Prostate gland (tissue), 2 donors: ENCODE measurements around the gene ZNF423. TPM values are rescaled to one million over a fixed set of nuclear protein-coding genes. Genes with fewer than 3 reads are reported as not detected.

Experiments
- DNase-seq: peaks from one replicate; pipeline ENCODE4 v3.0.0-alpha.2; 2019; ENCODE audit warnings: low spot score
- H3K27ac ChIP-seq, 2 donors: fragments of 200-600 bp; sonication (generic); 2 replicates each; pipeline ENCODE4 v1.5.1; 2017 to 2019
- H3K27me3 ChIP-seq: fragments of 200-600 bp; sonication (generic); replicated peaks from 2 replicates; pipeline ENCODE4 v1.5.1; 2019; ENCODE audit not compliant: insufficient read depth
- H3K36me3 ChIP-seq, 2 donors: fragments of 200-600 bp; sonication (generic); 1 replicate in 1 of 2; 2 replicates in 1 of 2; pipeline versions ENCODE4 v1.5.1 to v1.8.1; 2017 to 2019
- H3K4me1 ChIP-seq: fragments of 200-600 bp; sonication (generic); replicated peaks from 2 replicates; pipeline ENCODE4 v1.5.1; 2019
- H3K4me3 ChIP-seq, 2 donors: fragments of 200-600 bp; sonication (generic); 2 replicates each; pipeline ENCODE4 v1.5.1; 2017 to 2019
- H3K9me3 ChIP-seq: fragments of 200-600 bp; sonication (generic); 2 replicates; pipeline ENCODE4 v1.5.1; 2017
- CTCF ChIP-seq, 4 experiments: fragments of 200-600 bp in 2 of 4; fragments of 450-650 bp in 2 of 4; sonication (generic) in 2 of 4; IDR thresholded peaks; 1 replicate in 3 of 4; 2 replicates in 1 of 4; pipeline ENCODE4 v1.5.1; 2016 to 2019; ENCODE audit warnings: antibody characterized with exemption in 4 of 4, mild to moderate bottlenecking in 2 of 4, moderate library complexity in 2 of 4
- POLR2A ChIP-seq: fragments of 450-650 bp; IDR thresholded peaks from one replicate; pipeline ENCODE4 v1.6.1; 2016; ENCODE audit warnings: antibody characterized with exemption, mild to moderate bottlenecking
- POLR2AphosphoS5 ChIP-seq: sonication (generic); formaldehyde crosslinking; IDR thresholded peaks from one replicate; pipeline ENCODE4 v1.6.1; 2017; ENCODE audit warnings: antibody characterized with exemption
- WGBS: methylation state at CpG from one replicate; pipeline ENCODE4 v1.1.5; 2018; 5-methylcytosine and 5-hydroxymethylcytosine counted together
- intact Hi-C: fragments of 100-400 bp; cut with DNase I; formaldehyde crosslinking; loops from one replicate; pipeline ENCODE4 v1.14.2; 2022
- total RNA-seq, 2 donors: library from RNA; depleted of rRNA; stranded (reverse); fragments of >200 nt; gene quantifications; one replicate each; pipeline ENCODE4 v1.1.0, GENCODE V29; 2016

The ZNF423 gene
- total RNA-seq, 2 donors from 2014 or later = 6.1 to 22.7 TPM

GRCh38 chr16:49542946-49543630 lies 312.8 kb downstream of the ZNF423 start:
- intact Hi-C loops = no loop called here
- Histone ChIP-seq H3K27ac (no peak overlapping the region), H3K9me3 (no peaks in the 10 kb centered on the region), H3K36me3 (no peaks in the 10 kb centered on the region), H3K4me3 (no peak overlapping the region), H3K27me3 (no peaks in the 10 kb centered on the region), H3K4me1 (no peaks in the 10 kb centered on the region)
- TF ChIP-seq CTCF (IDR thresholded peaks at IDR 0.05) (no peak), POLR2AphosphoS5 (no peak), POLR2A (no peak)
- WGBS = 54% methylated on average over 13 of the region's 13 CpGs
- DNase-seq = no peak

- Histone ChIP-seq H3K27ac (no peak overlapping the region), H3K27me3 (no peaks in the 10 kb centered on the region), H3K4me1 (no peaks in the 10 kb centered on the region), H3K9me3 (no peaks in the 10 kb centered on the region), H3K4me3 (no peak overlapping the region), H3K36me3 (no peaks in the 10 kb centered on the region)
- intact Hi-C loops = no loop called here
- TF ChIP-seq CTCF (IDR thresholded peaks at IDR 0.05) (no peak), POLR2A (no peak), POLR2AphosphoS5 (no peak)
- no peak for DNase-seq
- 50% methylated on average over 9 of the region's 9 CpGs for WGBS
Observed at GRCh38 chr16:49542391-49542891, 313.5 kb downstream of the ZNF423 start.

- H3K9me3 ChIP-seq = no peaks in the 10 kb centered on the region
- H3K4me3 ChIP-seq = no peak overlapping the region
- intact Hi-C loops = no loop called here
- no peaks in the 10 kb centered on the region for H3K27me3 ChIP-seq
- H3K36me3 ChIP-seq = no peaks in the 10 kb centered on the region
- TF ChIP-seq POLR2A = no peak
- H3K27ac ChIP-seq = no peak overlapping the region
- DNase-seq = no peak
- WGBS = 83% methylated on average over 2 of the region's 2 CpGs
- no peaks in the 10 kb centered on the region for H3K4me1 ChIP-seq
Observed at GRCh38 chr16:49540836-49541235, 315.1 kb downstream of the ZNF423 start.

- H3K4me3 ChIP-seq = no peak overlapping the region
- 83% methylated on average over 4 of the region's 4 CpGs for WGBS
- H3K9me3 ChIP-seq = no peaks in the 10 kb centered on the region
- no peaks in the 10 kb centered on the region for H3K36me3 ChIP-seq
- no peak for DNase-seq
- intact Hi-C loops = no loop called here
- no peaks in the 10 kb centered on the region for H3K27me3 ChIP-seq
- TF ChIP-seq CTCF (IDR thresholded peaks at IDR 0.05) = no peak
- no peak for TF ChIP-seq POLR2A
- TF ChIP-seq POLR2AphosphoS5 = no peak
- no peaks in the 10 kb centered on the region for H3K4me1 ChIP-seq
- H3K27ac ChIP-seq = no peak overlapping the region
Observed at GRCh38 chr16:49539758-49540157, 316.2 kb downstream of the ZNF423 start.

- no peak for TF ChIP-seq POLR2AphosphoS5
- no peak for TF ChIP-seq POLR2A
- no peak for TF ChIP-seq CTCF (IDR thresholded peaks at IDR 0.05)
- no peak for DNase-seq
- intact Hi-C loops = no loop called here
- Histone ChIP-seq H3K27me3 (no peaks in the 10 kb centered on the region), H3K27ac (no peak overlapping the region), H3K4me3 (no peak overlapping the region), H3K4me1 (no peaks in the 10 kb centered on the region), H3K36me3 (no peaks in the 10 kb centered on the region), H3K9me3 (no peaks in the 10 kb centered on the region)
- 83% methylated on average over 7 of the region's 7 CpGs for WGBS
Observed at GRCh38 chr16:49537924-49538459, 317.9 kb downstream of the ZNF423 start.
